ENCODE data around the gene HSPA1L. TPM values are rescaled to one million over a fixed set of nuclear protein-coding genes. Genes with fewer than 3 reads are reported as not detected.

HSPA1L gene
- total RNA-seq, 1 donor from 2014 or later: 3.7 TPM

GRCh38 chr6:31837369-31838113 lies 22.5 kb upstream of the HSPA1L start:
- intact Hi-C loops (cut with micrococcal nuclease): loop anchor here (10.0 kb wide), 1 partner anchor 357 kb away; the partner anchor contains the start of genes GPSM3 and PBX2

DNA sequence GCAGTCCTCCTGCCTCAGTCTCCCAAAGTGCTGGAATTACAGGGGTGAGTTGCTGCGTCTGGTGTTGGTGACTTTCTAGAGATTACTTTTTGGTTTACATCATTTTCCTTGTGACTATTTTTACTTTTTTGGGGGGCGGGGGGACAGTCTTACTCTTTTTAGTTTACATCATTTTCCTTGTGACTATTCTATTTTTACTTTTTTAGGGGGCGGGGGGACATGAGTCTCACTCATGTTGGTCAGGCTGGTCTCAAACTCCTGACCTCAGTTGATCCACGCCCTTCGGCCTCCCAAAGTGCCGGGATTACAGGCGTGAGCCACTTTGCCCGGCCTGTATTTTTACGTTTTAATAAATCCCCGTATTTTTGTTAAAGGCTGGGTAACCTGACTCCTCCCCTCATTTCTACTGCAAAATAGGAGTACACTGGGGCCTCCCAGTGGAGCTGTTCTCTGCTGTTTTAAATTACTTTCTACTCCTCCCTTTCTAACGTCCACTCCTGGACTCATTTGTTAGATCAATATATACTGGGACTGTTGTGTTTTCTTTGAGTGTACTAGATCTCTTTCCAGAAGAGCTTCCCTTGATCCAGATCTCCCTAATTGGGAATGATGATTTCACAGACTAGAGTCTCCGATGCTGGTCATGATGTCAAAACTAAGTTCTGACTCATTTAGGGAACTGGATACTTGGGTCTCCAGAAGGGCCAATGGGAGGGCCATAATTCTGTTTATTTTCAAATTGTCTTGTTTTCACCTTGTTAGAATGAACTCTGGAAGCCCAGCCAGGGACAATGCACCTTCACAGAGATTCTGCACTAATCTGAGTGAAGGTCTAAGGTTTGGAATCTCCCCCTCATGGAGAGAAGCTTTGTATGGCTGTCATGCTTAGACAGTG lies 21.6 kb upstream of the HSPA1L start:
- intact Hi-C loops (cut with micrococcal nuclease): loop anchor here (10.0 kb wide), 1 partner anchor 358 kb away; the partner anchor contains the start of genes GPSM3 and PBX2

DNA sequence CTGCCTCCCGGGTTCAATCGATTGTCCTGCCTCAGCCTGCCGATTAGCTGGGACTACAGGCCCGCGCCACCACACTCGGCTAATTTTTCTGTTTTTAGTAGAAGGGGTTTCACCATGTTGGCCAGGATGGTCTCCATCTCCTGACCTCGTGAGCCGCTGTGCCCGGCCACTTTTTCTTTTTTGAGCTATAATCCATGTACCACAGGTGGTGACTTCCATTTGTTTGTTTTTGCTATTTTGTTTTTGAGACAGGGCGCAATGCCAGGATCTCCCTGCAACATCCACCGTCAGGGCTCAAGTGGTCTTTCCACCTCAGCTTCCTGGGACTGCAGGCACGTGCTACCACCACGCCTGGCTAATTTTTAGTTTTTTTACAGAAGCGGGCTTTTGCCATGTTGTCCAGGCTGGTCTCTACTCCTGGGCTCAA lies 21.0 kb upstream of the HSPA1L start:
- intact Hi-C loops (cut with micrococcal nuclease): loop anchor here (10.0 kb wide), 1 partner anchor 359 kb away; the partner anchor contains the start of genes GPSM3 and PBX2

- intact Hi-C loops (cut with micrococcal nuclease): loop anchor here (1.0 to 10.0 kb wide), 12 partner anchors 28 to 360 kb away; partner anchors contain the start of genes ABHD16A, BAG6, EHMT2 and GPANK1
Observed at GRCh38 chr6:31834367-31835250, 19.5 kb upstream of the HSPA1L start.

DNA sequence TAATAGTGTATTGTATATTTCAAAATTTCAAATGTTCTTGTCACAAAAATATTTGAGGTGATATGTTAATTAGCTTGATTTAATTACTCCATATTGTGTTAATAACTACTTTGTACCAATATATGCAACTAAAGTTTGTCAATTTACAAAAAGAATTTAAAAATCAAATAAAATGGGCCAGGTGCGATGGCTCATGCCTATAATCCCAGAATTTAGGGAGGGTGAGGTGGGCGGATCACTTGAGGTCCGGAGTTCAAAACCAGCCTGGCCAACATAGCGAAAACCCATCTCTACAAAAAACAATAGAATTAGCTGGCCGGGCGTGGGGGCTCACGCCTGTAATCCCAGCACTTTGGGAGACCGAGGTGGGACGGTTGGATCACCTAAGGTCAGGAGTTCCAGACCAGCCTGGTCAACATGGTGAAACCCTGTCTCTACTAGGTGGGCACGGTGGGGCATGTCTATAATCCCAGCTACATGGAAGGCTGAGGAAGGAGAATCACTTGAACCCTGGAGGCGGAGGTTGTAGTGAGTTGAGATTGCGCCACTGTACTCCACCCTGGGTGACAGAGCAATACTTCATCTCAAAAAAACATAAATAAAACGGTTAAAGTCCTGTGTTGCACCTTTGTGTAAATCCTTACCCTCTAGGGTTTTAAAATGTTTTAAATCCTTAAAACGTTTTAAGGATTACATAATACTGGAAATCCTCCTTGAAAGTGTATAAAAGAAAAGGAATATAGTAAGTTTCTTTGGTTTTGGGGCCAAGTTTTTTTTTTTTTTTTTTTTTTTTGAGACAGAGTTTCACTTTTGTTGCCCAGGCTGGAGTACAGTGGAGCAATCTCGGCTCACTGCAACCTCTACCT lies 16.5 kb upstream of the HSPA1L start:
- intact Hi-C loops (cut with micrococcal nuclease): loop anchor here (2.0 to 10.0 kb wide), 2 partner anchors 17 to 363 kb away; partner anchors contain the start of genes GPSM3, HSPA1A, HSPA1L and PBX2

DNA sequence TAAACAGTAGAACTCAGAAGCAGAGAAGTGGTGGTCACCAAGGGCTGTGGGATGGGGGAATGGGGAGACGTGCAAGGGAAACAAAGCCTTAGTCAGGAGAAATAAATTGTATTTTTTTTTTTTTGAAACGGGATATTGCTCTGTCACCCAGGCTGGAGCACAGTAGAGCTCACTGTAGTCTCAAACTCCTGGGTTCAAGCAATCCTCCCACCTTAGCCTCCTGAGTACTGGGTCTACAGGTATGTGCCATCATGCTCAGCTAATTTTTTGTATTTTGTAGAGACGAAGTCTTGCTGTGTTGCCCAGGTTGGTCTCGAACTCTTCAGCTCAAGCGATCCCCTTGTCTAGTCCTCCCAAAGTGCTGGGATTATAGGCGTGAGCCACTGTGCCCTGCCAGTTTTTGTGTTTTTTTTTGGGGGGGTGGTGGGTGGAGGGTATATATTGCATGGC lies 15.8 kb upstream of the HSPA1L start:
- intact Hi-C loops (cut with micrococcal nuclease): loop anchor here (1.0 to 10.0 kb wide), 5 partner anchors 16 to 364 kb away; partner anchors contain the start of genes ATP6V1G2, GPSM3, HSPA1A and HSPA1L

DNA sequence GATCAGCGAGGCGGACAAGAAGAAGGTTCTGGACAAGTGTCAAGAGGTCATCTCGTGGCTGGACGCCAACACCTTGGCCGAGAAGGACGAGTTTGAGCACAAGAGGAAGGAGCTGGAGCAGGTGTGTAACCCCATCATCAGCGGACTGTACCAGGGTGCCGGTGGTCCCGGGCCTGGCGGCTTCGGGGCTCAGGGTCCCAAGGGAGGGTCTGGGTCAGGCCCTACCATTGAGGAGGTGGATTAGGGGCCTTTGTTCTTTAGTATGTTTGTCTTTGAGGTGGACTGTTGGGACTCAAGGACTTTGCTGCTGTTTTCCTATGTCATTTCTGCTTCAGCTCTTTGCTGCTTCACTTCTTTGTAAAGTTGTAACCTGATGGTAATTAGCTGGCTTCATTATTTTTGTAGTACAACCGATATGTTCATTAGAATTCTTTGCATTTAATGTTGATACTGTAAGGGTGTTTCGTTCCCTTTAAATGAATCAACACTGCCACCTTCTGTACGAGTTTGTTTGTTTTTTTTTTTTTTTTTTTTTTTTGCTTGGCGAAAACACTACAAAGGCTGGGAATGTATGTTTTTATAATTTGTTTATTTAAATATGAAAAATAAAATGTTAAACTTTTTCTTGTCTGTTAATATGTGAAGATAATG lies 14.7 kb upstream of the HSPA1L start:
- intact Hi-C loops (cut with micrococcal nuclease): loop anchor here (1.0 to 10.0 kb wide), 6 partner anchors 15 to 1015 kb away; partner anchors contain the start of genes ATP6V1G2, GPSM3, HSPA1A and HSPA1L

- intact Hi-C loops (cut with micrococcal nuclease): loop anchor here (1.0 to 10.0 kb wide), 9 partner anchors 21 to 1017 kb away; partner anchors contain the start of genes ABHD16A, BAG6, DDAH2 and LSM2
Observed at GRCh38 chr6:31827286-31828079, 12.4 kb upstream of the HSPA1L start, which contains the start of gene HSPA1B. HSPA1B (plus strand) TSS chr6:31827738; CDS start chr6:31827951, 213 bp downstream.

GRCh38 chr6:31826793-31827285 lies 11.8 kb upstream of the HSPA1L start:
- intact Hi-C loops (cut with micrococcal nuclease): loop anchor here (1.0 to 10.0 kb wide), 9 partner anchors 20 to 1018 kb away; partner anchors contain the start of genes ABHD16A, BAG6, DDAH2 and LSM2

GRCh38 chr6:31825553-31825952 lies 10.5 kb upstream of the HSPA1L start:
- intact Hi-C loops (cut with micrococcal nuclease): loop anchor here (10.0 kb wide), 1 partner anchor 1019 kb away; the partner anchor contains the start of gene PSMB8

GRCh38 chr6:31823592-31824196 lies 8.6 kb upstream of the HSPA1L start:
- intact Hi-C loops (cut with micrococcal nuclease): loop anchor here (10.0 kb wide), 1 partner anchor 1021 kb away; the partner anchor contains the start of gene PSMB8

GRCh38 chr6:31822036-31822821 lies 7.1 kb upstream of the HSPA1L start:
- intact Hi-C loops (cut with micrococcal nuclease): loop anchor here (1.0 to 10.0 kb wide), 2 partner anchors 25 to 1023 kb away; partner anchors contain the start of gene PSMB8

- intact Hi-C loops (cut with micrococcal nuclease): loop anchor here (1.0 to 10.0 kb wide), 2 partner anchors 24 to 1023 kb away; partner anchors contain the start of gene PSMB8
Observed at GRCh38 chr6:31821301-31822035, 6.4 kb upstream of the HSPA1L start.

- intact Hi-C loops (cut with micrococcal nuclease): loop anchor here (10.0 kb wide), 1 partner anchor 1024 kb away; the partner anchor contains the start of gene PSMB8
Observed at GRCh38 chr6:31820399-31820798, 5.3 kb upstream of the HSPA1L start.

GRCh38 chr6:31819871-31820299 lies 4.8 kb upstream of the HSPA1L start:
- intact Hi-C loops (cut with micrococcal nuclease): loop anchor here (10.0 kb wide), 1 partner anchor 1025 kb away; the partner anchor contains the start of gene PSMB8

Data from T-helper 1 cell treated with Interleukin-12 subunit alpha and Interleukin-12 subunit beta and Interleukin-4 antibody, amounts not matched to agents 30 ng/mL and 1 ng/mL, for 36 hours (primary cell).